Activated CD4-positive, alpha-beta T cell treated with anti-CD3 and anti-CD28 coated beads for 48 hours (primary cell): ENCODE data around the gene CRIP1.

Experiments
- DNase-seq: peaks from one replicate; pipeline ENCODE4 v3.0.0-alpha.2; 2020

Gene CRIP1

DNA sequence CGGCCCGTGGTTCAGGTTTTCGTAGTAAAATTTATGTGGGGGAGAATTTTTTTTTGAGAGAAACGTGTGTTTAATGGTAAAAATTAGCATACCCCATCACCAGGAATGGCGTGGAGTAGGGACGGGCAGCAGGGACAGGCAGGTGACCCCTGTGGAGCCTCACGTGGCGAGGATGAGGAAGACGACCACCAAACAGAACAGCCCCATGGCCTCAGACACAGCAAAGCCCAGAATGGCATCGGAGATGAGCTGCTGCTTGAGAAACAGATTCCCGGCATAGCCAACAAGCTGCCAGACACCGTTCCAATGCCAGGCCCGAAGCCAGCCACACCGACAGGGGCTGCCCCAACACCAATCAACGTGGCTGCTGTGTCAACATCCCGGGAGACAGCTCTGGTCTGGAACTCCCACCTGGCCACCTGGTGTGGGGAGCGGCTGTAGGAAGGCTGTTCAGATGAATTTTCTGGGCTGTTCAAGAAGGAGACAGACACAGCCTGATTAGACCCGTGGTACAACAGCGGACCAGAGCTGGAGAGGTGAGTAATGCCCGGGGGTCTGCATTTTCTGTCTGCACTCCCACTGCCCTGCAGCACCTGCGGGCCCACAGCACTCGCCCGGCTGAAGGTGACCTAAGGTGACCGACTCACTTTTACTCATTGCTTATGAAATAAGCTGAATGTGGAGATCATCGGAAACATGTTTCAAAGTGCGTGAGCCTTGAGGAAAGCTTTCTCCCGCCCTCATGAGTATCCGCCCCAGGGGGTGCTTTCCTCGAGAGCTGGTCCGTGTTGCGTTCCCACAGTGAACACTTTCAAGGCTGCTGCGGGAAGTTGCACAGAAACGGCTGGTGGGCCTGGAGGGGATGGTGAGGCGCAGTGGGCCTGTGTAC lies 50.2 kb downstream of the CRIP1 start:
- no peak for DNase-seq

DNA sequence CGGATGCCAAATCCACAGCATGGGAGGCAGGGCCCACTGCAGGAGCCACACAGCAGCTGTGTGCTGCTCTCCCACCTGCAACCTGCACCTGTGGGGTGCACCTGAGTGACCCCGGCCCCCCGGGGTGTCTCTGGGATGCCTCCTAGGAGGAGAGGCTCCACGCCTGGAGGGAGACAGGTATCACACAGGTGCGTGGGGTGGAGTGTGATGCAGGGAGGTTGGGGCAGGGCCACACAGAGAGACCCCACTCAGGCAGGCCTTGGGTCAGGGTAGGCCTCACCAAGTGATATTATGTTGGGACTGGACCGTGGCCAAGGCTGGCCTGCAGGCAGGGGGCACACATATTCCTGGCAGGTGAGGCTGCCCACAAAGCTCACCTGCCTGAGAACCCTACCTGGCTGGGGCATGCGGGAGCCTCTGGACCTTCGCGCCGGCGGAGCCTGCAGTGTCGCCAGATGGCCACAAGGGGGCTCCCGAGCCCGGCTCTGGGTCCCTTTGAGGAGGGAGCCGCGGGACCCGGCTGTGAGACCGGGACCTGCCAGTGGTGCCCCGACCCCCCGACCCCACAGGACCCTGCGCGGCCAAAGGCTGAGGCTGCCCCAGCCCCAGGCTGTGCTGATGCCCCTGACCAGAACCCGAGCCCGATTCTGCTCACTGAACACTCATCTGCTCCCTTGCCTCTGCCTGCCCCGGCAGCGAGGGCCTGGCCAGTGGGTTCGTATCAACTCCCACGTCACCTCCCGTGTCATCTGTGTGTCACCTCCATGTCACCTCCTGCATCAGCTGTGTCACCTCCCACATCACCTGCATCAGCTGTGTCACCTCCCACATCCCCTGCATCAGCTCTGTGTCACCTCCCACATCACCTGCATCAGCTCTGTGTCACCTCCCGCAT lies 51.1 kb downstream of the CRIP1 start:
- peak; percentile 79 for DNase-seq
